Measurements from ENCODE around the gene ARSB.

GRCh38 chr5:78905084-78905938, 79.8 kb downstream of the ARSB start:
- TF ChIP-seq EZH2 (IDR thresholded peaks at IDR 0.05; ENCODE audit: insufficient read depth, poor library complexity, severe bottlenecking) (no peak), EZH2phosphoT487 (IDR thresholded peaks at IDR 0.05; ENCODE audit: insufficient read depth, low read depth) (no peak)
